A673 (cell line): ENCODE data around the gene SCGN.

Source experiments
- EZH2 ChIP-seq: fragments of 200-600 bp; sonication (generic); IDR thresholded peaks from 2 replicates; pipeline ENCODE4 v1.6.1; 2017; ENCODE audit warnings: borderline replicate concordance, low read depth, mild to moderate bottlenecking, mixed read lengths, antibody characterized with exemption, low read length; ENCODE audit not compliant: poor library complexity, severe bottlenecking
- TF ChIP-seq, protein P1 (sequence below): fragments of 300-800, 200-600 bp; sonication (generic); conservative IDR thresholded peaks from 2 replicates; pipeline ENCODE4 v1.5.1; 2017; ENCODE audit warnings: low read depth, mild to moderate bottlenecking, antibody characterized with exemption, low read length, moderate library complexity, mixed read lengths

DNA sequence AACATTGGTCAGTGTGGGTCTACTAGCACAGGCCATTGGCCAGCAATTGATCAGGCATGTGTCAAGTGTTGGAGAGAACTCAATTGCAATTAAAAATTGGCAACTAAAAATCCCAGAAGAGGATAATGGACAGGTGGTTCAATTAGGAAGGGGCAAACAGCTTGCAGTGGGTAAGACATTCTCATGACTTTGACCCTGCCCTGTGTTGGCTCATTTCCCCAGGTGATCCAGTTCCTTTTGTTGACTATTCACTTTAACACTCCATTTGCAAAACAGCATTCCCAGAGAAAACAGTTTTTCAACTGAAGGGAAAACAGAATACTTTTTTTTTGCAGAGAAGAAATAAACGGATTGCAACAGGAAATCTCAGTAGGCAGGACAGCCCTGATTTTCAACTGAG lies 28.9 kb upstream of the SCGN start:
- TF ChIP-seq, protein P1, sequence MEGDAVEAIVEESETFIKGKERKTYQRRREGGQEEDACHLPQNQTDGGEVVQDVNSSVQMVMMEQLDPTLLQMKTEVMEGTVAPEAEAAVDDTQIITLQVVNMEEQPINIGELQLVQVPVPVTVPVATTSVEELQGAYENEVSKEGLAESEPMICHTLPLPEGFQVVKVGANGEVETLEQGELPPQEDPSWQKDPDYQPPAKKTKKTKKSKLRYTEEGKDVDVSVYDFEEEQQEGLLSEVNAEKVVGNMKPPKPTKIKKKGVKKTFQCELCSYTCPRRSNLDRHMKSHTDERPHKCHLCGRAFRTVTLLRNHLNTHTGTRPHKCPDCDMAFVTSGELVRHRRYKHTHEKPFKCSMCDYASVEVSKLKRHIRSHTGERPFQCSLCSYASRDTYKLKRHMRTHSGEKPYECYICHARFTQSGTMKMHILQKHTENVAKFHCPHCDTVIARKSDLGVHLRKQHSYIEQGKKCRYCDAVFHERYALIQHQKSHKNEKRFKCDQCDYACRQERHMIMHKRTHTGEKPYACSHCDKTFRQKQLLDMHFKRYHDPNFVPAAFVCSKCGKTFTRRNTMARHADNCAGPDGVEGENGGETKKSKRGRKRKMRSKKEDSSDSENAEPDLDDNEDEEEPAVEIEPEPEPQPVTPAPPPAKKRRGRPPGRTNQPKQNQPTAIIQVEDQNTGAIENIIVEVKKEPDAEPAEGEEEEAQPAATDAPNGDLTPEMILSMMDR = no peak
- no peak for TF ChIP-seq EZH2
